Nephron (organoid): ENCODE results near the gene HERC6.

Source experiments
- H3K27ac Mint-ChIP-seq, 3 experiments: 2 replicates each; pipeline ENCODE4 v1.8.0; 2020; ENCODE audit warnings: mixed read lengths in 3 of 3, mild to moderate bottlenecking in 2 of 3, moderate library complexity in 1 of 3
- H3K27me3 Mint-ChIP-seq: 2 replicates; pipeline ENCODE4 v1.8.0; 2021; ENCODE audit warnings: low read depth, mild to moderate bottlenecking, moderate library complexity, mixed read lengths
- H3K36me3 Mint-ChIP-seq: 2 replicates; pipeline ENCODE4 v1.8.0; 2020; ENCODE audit warnings: low read depth, mixed read lengths
- H3K4me1 Mint-ChIP-seq: 2 replicates; pipeline ENCODE4 v1.8.0; 2020; ENCODE audit warnings: mixed read lengths
- H3K4me3 Mint-ChIP-seq, 3 experiments: 2 replicates each; pipeline ENCODE4 v1.8.0; 2020; ENCODE audit warnings: mild to moderate bottlenecking in 3 of 3, mixed read lengths in 3 of 3, moderate library complexity in 2 of 3
- H3K9me3 Mint-ChIP-seq: 2 replicates; pipeline ENCODE4 v1.8.0; 2020; ENCODE audit warnings: mixed read lengths
- TF ChIP-seq, protein P1 (sequence below), 3 experiments: fragments of 200-600 bp; sonication (generic); IDR thresholded peaks; one replicate each; pipeline ENCODE4 v1.5.0; 2021; ENCODE audit warnings: antibody characterized with exemption in 3 of 3; ENCODE audit not compliant: unreplicated experiment in 3 of 3

The HERC6 gene

GRCh38 chr4:88439161-88439760 is 60.6 kb downstream of the HERC6 start:
- H3K27me3 Mint-ChIP-seq = peaks cover 5% of the 10 kb centered on the region
- H3K27ac Mint-ChIP-seq = peak overlapping the region in 1 of 3 experiments; percentile 9
- TF ChIP-seq, protein P1, sequence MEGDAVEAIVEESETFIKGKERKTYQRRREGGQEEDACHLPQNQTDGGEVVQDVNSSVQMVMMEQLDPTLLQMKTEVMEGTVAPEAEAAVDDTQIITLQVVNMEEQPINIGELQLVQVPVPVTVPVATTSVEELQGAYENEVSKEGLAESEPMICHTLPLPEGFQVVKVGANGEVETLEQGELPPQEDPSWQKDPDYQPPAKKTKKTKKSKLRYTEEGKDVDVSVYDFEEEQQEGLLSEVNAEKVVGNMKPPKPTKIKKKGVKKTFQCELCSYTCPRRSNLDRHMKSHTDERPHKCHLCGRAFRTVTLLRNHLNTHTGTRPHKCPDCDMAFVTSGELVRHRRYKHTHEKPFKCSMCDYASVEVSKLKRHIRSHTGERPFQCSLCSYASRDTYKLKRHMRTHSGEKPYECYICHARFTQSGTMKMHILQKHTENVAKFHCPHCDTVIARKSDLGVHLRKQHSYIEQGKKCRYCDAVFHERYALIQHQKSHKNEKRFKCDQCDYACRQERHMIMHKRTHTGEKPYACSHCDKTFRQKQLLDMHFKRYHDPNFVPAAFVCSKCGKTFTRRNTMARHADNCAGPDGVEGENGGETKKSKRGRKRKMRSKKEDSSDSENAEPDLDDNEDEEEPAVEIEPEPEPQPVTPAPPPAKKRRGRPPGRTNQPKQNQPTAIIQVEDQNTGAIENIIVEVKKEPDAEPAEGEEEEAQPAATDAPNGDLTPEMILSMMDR (IDR thresholded peaks at IDR 0.05; ENCODE audit: unreplicated experiment in 3 of 3) = no peak
- peaks cover 4% of the 10 kb centered on the region for H3K9me3 Mint-ChIP-seq
- peaks cover 5% of the 10 kb centered on the region for H3K36me3 Mint-ChIP-seq
- H3K4me1 Mint-ChIP-seq = no peaks in the 10 kb centered on the region
- no peak overlapping the region for H3K4me3 Mint-ChIP-seq

- H3K9me3 Mint-ChIP-seq = peaks cover 4% of the 10 kb centered on the region
- TF ChIP-seq, protein P1 (IDR thresholded peaks at IDR 0.05; ENCODE audit: unreplicated experiment in 3 of 3) = no peak
- H3K4me3 Mint-ChIP-seq = no peak overlapping the region
- peaks cover 5% of the 10 kb centered on the region for H3K36me3 Mint-ChIP-seq
- peaks cover 5% of the 10 kb centered on the region for H3K27me3 Mint-ChIP-seq
- no peak overlapping the region for H3K27ac Mint-ChIP-seq
- H3K4me1 Mint-ChIP-seq = peaks cover 3% of the 10 kb centered on the region
Measured at GRCh38 chr4:88440146-88440545, 61.5 kb downstream of the HERC6 start.

DNA sequence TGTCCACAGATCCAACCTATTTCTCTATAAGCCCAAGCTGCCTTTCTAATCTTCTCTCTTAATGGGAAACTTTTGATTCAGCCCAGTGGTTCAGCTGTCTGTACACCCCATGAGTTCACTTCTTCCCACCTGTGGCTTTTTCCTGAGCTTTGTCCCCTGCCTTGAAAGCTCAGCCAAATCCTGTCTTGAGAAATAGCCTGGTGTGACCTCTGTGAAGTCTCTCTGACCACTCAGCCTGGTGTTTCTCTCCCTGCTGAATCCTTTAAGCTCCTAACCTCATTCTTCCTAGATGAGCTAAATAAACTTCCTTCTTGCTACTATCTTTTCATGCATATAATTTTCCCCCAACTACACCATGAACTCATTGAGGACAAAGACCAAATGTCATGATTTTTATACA is 63.0 kb downstream of the HERC6 start:
- Mint-ChIP-seq H3K27me3 (peaks cover 5% of the 10 kb centered on the region), H3K9me3 (peaks cover 4% of the 10 kb centered on the region), H3K27ac (no peak overlapping the region), H3K4me1 (peaks cover 7% of the 10 kb centered on the region), H3K4me3 (no peak overlapping the region), H3K36me3 (peaks cover 5% of the 10 kb centered on the region)
- TF ChIP-seq, protein P1 (IDR thresholded peaks at IDR 0.05; ENCODE audit: unreplicated experiment in 3 of 3) = no peak

DNA sequence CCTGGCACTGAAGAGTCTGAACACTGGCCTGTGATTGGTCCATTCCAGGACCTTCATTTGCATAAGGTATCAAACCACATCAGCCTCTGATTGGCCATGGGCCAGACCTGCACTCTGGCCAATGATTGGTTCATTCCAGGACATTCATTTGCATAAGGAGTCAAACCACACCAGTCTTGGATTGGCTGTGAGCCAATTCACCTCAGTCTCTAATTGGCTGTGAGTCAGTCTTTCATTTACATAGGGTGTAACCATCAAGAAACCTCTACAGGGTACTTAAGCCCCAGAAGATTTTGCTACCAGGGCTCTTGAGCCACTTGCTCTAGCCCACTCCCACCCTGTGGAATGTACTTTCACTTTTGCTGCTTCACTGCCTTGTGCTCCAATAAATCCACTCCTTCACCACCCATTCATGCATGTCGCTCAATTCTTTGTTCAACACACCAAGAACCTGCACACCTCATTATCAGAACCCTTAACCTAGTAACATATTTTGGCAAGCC is 64.1 kb downstream of the HERC6 start:
- no peak overlapping the region for H3K27ac Mint-ChIP-seq
- H3K4me3 Mint-ChIP-seq = no peak overlapping the region
- TF ChIP-seq, protein P1 (IDR thresholded peaks at IDR 0.05; ENCODE audit: unreplicated experiment in 3 of 3) = no peak
- H3K9me3 Mint-ChIP-seq = peaks cover 4% of the 10 kb centered on the region
- H3K36me3 Mint-ChIP-seq = peaks cover 5% of the 10 kb centered on the region
- peaks cover 5% of the 10 kb centered on the region for H3K27me3 Mint-ChIP-seq
- peaks cover 13% of the 10 kb centered on the region for H3K4me1 Mint-ChIP-seq

DNA sequence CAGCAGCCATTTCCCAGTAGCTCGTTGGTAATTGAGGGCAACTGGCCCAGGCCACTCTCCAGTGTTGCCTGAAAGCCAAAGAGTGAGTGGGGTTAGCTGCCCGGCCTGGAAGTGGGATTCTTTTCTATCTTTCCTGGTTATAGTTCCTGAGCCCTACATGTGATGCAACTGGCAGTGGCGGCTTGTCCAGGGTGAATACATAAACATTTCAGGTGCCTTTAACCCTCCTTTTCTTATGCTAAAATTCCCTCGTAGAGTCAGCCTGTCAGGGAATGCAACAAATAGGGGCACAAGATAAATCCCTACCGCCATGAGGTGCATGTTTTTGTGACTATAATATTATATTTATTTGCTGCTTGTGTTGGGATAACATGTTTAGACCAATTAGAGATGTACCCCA is 64.8 kb downstream of the HERC6 start:
- H3K36me3 Mint-ChIP-seq = peaks cover 5% of the 10 kb centered on the region
- H3K27ac Mint-ChIP-seq = no peak overlapping the region
- H3K4me3 Mint-ChIP-seq = no peak overlapping the region
- peaks cover 4% of the 10 kb centered on the region for H3K9me3 Mint-ChIP-seq
- peaks cover 5% of the 10 kb centered on the region for H3K27me3 Mint-ChIP-seq
- TF ChIP-seq, protein P1 (IDR thresholded peaks at IDR 0.05; ENCODE audit: unreplicated experiment in 3 of 3) = no peak
- peaks cover 19% of the 10 kb centered on the region for H3K4me1 Mint-ChIP-seq

GRCh38 chr4:88445252-88445651 is 66.6 kb downstream of the HERC6 start:
- H3K36me3 Mint-ChIP-seq = peaks cover 5% of the 10 kb centered on the region
- H3K4me1 Mint-ChIP-seq = peaks cover 24% of the 10 kb centered on the region
- peaks cover 5% of the 10 kb centered on the region for H3K27me3 Mint-ChIP-seq
- peak overlapping the region in 2 of 3 experiments; percentile 43 to 67 for H3K27ac Mint-ChIP-seq
- peaks cover 4% of the 10 kb centered on the region for H3K9me3 Mint-ChIP-seq
- no peak overlapping the region for H3K4me3 Mint-ChIP-seq
- TF ChIP-seq, protein P1 (IDR thresholded peaks at IDR 0.05; ENCODE audit: unreplicated experiment in 3 of 3) = no peak
